ENCODE measurements around the gene TSPAN6.

TSPAN6 gene, protein sequence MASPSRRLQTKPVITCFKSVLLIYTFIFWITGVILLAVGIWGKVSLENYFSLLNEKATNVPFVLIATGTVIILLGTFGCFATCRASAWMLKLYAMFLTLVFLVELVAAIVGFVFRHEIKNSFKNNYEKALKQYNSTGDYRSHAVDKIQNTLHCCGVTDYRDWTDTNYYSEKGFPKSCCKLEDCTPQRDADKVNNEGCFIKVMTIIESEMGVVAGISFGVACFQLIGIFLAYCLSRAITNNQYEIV

DNA sequence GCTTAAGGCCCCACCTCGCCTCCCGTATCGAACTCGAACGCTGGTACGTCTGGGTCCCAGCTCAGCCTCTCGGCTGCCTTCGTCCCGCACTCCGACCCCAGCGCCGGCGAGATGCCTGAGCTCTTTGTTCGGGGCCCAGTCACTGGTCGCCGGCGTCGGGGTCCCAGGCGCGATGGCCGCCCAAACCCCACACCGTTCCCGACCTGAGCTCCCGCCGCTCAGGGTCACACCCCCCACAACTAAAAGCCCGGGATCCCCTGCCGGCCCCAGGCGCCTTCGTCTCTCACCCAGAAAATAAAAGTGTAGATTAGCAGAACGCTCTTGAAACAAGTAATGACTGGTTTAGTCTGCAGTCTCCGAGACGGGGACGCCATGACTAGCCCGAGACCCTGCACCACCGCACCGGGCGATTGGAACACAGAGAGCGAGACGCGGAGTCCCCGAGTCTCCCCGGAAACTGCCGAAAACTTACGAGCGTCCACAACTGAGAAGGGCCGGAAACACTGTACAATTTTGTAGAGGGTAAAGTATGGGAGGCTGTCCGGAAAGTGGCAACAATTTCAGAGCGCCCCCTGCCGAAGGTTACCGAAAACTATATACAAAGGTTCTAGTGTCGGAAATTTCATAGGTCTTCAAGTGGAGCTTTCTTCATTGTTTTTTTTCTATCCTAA lies at the start of gene TSPAN6:
TSS of gene TSPAN6 (minus strand) at position 486 of the 671 bp plus-strand sequence. CDS start at position 374, 112 bp downstream.
- peak; percentile 61 for DNase-seq (ENCODE audit: low spot score)

DNA sequence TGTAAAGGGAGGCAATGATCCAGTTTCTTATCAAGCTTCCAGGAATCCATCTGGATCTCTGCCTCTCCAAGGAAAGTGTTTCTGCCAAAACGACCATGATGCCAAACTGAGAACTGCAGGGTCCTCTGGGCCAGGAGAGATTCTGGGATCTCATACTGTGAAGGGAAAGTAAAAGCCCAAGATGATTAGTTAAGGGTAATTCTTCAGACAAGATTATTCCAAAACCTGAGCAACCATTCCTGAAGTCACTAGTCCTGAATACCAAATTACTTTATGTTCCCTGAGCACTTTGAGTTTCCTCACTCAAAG lies 49.3 kb upstream of the TSPAN6 start:
- no peak for DNase-seq (ENCODE audit: low spot score)

DNA sequence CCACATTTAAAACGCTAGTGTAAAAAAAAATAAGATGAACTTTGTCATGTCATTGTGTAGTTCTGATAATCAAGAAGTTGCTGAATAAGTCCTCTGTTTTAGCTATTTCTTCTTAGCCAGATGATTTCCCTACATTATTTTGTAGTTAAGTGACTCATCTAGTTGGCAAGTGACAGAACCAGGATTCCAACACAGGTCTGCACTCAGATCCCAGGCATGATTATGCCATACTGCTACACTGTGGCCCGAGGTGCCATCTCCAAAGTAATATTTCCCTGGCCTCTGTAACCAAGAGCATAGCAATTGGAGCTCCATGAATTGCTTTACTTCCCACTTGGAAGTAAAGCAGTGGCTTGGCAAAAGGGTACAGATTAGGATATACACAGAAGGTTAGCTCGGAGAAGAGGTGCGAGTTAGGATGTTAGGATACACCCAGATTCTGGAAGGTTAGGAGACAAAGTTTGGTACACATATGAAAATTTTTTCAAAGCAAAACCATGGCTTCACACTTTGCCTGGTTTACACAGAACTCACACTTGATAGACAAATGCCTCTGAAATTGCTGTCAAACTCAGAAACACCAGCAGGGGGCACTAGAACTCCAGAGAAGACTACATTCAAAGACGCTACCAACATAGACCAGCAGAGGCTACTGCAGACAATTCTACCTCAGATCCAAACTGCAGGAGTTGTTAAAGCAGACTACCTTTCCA lies 48.8 kb upstream of the TSPAN6 start:
- peak; percentile 78 for DNase-seq (ENCODE audit: low spot score)

DNA sequence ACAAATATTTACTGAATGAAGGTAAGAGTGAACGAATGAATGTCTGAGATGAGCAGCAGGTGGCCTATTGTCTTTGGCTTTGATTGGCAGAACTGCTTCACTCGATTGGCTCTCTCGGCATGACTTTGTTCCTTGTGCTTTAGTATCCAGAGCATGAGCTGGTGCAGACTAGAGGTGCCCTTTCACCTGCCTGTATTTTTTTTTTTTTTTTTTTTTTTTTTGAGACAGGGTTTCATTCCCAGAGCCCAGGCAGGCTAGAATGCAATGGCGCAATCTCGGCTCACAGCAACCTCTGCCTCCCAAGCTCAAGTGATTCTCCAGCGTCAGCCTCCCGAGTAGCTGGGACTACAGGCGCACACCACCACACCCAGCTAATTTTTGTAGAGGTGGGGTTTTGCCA lies 46.3 kb upstream of the TSPAN6 start:
- DNase-seq (ENCODE audit: low spot score) = no peak

DNA sequence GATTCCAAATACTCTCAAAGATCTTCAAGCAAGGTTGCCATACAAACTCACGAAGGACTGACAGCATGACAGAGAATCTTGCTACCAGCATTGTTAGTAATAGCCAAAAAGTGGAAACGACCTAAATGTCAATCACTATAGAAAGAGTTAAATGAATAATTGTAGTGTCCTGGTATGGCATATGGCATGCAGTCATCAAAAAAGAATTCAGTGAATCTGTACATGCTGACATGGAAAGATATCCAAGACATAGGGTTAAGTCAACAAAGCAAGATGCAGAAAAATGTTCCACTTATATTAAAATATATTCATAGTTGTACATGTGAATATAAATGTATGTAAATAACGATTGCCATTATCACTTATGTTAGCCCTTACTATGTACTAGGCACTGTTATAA lies 45.0 kb upstream of the TSPAN6 start:
- DNase-seq (ENCODE audit: low spot score) = no peak

DNA sequence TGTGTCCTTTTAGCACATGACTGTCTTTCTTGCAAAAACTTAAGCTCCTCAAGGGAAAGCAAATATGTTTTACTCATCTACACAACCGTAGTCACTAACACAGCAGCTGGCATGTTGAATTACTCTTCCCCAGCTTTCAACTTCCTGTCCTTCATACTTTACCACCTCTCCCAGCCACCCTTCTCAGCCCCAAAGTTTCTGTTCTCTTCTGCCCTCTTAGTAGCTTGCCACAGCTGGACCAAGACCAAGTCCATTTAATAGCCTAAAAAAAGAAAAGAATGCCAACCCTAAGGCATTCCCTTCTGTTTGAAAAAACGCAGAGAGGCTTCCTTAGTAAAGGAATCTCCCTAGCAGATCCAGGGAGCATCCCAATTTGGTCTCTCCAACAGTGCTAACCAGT lies 44.1 kb upstream of the TSPAN6 start:
- no peak for DNase-seq (ENCODE audit: low spot score)

DNA sequence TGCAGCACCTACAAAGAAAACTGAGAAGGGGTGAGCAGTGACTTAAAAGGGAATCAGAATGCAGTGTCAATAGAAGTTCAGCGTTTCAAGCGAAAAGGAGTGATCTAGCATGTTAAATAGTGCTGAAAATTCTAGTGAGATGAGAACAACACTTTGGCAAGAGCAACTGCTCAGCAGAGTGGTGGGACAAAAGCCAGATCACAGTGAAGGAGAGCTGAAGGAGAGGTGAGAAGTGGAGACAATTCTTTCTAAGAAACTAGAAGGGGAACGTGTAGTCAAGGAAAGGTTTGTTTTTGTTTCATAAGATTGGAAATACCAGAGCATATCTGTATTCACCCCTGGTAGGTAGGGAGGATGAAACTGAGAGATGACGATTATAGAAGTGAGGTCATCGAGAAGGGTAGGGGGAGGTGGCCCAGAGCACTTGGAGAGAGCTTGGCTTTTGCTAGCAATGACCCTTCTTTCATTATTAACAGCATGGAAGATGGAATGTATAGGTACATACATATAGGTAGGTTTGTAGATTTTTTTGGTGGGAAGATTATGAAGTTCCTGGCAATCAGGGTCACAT lies 41.1 kb upstream of the TSPAN6 start:
- DNase-seq (ENCODE audit: low spot score) = no peak

DNA sequence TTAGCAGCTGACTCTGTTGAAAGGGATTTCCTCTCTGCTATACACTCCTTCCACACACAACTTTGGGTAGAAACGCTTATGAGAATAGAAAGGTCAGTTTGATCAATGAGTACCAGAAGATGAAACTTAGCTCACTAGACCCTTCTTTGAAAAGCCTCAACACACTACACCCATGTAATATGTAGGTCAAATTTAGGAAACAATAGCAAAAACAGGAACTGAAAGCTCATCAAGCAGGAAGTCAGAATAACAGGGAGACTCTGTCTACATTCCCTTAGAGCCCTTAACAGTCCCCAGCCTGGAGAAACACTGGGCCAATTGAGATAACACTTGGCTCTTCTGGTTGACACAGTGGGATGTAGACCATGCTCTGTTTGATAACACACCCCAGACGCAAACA lies 38.1 kb upstream of the TSPAN6 start:
- DNase-seq (ENCODE audit: low spot score) = no peak

DNA sequence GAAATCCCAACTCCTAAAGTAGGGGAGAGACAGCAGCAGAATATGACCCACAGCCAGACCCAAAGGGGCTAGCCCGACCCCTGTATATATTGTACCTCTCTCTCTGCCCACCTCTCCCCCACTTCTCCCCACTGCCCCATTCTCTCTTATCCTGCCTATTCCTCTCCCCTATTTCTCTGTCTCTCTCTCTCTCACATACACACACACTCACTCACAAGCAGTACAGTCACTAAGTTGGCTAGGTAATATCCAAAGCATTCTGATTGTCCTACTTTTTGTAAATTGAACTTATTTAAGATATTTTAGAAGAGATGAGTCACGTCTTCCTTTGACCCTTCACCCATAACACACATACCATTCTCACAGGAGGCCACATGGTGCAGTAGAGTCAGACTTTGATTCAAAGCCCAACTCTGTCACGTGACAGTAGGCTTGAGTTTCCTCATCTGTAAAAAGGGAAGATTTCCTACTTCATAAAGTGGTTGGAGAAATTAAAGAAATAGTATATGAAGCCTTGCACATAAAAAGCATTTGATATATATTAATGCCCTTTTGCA lies 36.9 kb upstream of the TSPAN6 start:
- peak; percentile 59 for DNase-seq (ENCODE audit: low spot score)

DNA sequence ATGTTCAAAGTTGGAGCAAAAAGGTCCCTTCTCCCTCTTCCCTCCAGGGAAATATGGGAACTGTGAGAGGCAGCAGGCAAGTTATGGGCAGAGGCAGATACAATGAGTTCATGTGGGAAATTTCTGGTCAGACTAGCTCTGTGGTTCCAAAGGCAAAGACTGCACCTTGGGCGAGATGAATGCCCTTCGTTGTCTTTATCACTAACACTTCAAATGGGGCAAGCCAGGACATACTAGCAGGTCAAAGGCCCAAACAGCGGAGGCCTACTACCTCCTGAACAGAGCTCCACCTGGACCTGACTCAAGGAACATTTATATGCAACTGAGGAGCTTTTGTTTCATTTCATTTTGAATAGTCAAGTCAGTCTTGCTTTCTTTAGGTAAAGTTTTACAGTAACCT lies 36.4 kb upstream of the TSPAN6 start:
- DNase-seq (ENCODE audit: low spot score) = no peak

DNA sequence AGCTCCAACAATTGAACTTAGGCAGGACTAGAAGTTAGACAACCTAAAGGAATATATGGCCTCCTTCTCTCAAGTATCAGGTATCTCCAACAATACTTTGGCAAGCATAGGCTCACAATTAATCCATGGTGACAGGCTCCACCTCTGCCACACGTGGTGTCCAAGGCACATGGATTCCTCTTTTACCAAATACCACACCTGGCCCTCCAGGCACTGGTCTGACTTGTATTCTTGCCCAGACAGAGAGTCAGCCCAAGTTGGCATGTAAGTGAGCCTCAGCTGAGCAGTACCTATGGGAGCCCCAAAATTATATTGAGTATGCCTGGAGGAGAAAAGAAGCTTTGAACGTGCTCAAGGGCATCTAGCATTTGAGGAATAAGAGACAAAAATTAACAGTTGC lies 27.0 kb upstream of the TSPAN6 start:
- no peak for DNase-seq (ENCODE audit: low spot score)

DNA sequence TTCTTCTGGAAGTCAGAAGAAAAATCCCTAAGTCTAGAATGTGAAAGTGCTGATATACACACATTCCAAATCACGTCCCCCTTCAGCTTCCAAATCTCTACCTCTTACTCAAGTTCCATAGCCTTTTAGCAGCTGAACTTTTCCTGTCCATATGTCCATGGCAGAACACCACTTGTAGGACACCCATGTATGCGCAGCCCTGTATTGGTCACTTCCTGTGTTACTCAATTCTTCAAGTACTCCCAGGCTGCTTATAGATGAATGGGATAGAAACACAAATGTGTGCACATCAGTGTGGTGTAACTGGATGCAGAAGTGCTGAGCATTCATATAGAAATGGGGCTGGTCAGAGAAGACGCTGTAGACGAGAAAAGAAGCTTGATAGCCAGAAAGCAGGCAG lies 26.2 kb upstream of the TSPAN6 start:
- no peak for DNase-seq (ENCODE audit: low spot score)

DNA sequence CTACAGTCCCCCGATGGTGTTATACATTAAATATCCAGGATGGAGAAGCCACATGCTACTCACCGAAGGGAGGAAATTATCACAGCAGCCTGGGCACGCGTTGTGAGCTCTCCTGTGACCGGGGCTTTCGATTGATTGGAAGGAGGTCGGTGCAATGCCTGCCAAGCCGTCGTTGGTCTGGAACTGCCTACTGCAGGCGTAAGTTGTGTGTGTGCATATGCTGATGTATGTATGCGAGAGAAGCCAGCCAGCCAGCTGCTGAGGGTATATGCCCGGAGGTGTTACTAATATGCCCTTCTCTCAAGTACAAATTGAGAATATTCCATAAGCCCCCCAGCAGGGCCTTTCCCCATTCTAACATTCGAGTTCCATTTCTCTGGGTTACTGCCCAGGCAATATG lies 25.6 kb upstream of the TSPAN6 start:
- DNase-seq (ENCODE audit: low spot score) = no peak

DNA sequence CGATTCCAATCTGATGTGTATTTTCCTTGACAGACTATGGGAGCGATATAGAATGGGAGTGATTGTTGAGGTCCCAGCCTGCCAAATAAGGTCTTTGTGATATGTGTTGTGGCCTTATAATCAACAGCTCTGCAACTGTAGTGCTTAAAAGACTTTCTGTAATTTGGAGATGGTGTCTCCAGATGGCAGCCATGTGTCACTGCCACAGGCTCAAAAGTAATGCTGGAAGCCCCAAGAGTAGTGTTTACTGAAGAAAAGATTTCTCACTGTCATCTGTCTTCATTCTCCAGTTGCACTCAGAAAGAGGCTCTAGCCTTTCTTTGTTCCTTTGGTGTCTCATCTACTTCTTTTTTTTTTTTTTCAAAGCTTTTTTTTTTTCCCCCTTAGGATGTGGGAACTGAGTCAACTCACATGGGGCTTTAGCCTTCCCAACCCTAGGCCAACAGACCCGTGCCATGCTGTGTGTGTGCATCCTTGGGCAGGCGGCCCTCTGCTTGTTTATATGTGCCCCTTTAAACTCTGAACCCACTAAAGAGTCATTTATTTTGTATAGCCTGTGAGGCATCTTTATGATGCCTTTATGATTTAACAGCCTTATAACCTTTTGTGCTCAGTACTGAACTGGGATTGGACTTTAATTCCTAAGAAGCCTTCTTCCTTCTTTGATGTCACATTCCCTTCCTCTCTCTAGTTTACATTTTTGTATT lies 23.0 kb upstream of the TSPAN6 start:
- DNase-seq (ENCODE audit: low spot score) = no peak

DNA sequence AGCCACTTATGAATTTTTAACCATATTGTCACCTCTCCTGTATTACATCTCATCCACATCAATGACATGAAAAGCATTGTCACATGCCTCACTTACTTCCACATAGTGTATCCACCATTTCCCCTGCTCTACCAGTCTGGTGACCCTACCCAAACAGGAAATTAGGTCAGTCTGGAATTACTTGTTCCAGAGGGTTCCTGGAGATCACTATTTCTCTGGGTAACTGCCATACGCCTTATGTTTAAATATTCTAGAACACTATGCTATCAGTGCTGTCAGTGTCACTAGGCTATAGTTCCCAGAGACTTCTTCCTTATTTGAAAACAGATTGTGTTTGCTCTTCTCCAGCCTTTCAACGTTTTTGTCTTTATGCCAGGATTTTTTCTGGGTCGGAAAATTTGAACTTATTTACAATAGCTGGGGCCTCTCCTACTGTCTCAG lies 22.4 kb upstream of the TSPAN6 start:
- no peak for DNase-seq (ENCODE audit: low spot score)

DNA sequence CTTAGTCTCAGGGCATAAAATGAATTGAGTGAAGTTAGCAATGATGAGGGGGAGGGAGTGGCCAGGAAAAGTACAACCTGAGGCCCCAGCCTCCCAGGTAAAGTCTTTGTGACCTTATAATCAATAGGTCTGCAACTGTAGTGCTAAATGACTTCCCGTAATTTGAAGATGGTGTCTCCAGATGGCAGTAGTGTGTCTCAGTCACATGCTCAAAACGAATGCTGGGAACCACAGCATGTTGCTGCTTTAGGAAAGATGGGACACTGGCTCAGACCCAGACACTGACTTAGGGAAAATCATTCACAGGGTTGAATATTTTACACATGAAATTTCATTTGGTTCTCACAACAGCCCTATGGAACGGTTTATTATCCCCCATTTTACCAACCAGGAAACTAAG lies 17.7 kb upstream of the TSPAN6 start:
- DNase-seq (ENCODE audit: low spot score) = no peak

DNA sequence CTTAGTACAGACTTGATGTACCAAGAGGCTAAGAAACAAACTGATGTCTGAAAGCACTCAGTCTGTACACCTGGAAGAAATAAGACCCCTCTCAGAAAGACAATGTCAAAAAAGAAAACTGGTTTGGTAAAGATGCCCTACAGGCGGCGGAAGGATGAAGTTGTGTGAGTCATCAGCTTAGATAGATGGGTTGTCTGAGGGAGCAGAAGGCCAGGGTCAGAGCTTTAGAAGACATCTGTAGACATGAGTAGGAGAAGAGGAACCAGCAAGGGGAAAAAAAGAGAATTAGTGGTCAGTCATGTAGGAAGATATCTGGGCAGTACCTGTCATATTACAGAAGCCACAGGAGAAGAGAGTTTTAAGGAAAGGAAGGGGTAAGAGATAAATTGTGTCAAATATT lies 15.7 kb upstream of the TSPAN6 start:
- no peak for DNase-seq (ENCODE audit: low spot score)

DNA sequence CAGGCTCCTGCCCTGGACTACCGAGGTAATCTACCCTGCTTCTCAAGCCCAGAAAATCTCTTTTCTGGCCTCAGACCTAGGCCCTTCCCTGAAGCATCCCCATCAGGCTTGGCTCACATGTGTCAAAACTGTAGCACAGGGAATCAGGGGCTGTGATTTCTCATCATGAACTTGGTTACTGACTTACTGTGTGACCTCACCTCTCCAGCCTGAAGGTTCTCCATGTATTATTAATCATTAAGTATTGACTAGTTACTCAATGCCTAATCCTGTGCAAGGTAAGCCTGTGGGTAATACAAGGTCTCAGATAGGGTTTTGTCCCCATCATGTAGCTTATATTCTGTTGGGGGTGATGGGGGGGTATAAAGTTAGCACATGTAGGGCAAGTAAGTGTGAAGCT lies 14.2 kb upstream of the TSPAN6 start:
- no peak for DNase-seq (ENCODE audit: low spot score)

DNA sequence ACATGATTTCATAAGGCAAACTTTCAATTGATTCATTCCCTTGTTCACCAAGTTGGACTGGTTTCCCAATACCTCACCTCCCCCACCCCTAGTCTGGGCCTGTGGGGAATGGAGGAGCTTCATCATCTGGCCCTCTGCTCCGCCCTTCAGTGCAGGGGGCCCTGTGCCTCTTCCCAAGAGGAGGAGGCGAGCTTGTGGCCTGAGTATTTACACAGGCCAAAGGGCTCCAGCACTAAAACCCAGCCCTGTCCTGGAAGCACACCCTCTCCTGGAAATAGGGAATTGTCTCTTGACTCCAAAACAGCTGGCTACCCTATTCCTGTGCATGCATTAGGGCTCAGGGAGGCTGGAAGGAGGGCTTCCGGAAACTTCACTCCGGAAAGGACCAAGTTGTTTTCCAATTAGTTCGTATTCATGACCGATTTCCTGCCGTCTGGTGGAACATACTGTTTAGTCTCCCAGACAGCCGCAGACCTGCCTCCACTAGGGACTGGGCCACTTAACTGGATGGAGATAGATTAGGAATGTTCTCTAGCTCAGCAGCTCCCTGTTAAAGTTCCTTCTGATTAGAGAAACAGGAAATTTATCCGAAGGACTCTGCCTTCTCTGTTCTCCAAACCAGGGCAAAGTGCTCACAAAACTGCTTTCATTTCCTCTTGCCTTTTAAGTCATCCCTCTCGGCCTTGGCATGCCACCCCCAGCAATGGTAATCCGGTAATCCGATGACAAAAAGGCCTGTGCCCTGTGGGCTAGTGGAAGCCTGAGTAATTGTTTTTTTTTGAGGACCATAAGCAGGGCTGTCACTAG lies 13.1 kb upstream of the TSPAN6 start:
- peak; percentile 73 for DNase-seq (ENCODE audit: low spot score)

DNA sequence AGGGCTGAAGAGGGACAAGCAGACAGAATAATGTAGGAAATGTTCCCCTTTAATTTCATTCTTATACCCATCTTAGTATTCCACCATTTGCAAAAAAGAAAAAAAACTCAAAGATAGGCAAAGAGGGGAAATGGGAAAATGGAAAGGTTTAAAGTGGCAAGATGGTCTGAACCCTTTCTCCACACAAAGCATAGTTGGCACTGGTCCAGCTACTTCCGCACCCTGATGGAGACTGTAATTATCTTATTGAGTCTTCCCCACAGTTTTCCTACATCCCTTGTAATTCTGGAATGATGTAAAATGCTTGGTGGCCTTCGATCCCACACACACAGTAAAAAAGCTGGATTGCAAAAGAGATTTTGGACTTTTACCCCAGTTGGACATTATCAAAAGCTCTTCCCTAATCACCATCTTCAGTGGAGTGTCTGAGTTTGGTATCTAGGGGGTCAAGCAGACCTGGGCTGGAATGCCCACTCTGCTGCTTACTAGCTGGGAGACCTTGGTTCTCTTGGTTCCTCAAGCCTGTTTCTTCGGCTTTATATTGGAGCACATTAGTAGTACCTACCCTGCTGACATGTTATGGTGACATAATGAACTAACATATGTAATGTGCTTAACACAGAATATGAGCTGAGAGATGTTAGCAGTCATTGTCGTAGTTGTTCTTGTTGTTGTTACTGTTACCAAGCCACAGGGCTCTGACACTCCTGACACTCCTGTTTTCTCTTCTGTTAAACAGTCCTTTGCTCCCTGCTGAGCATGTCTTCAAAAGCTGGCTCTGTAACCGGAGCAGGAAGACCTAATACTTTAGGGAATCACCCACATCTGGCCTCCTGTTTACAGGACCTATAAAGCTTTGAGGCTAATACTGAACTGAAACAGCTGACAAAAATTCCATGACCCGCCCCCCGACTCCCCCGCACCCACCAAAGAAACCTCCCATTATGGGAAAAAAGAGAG lies 12.1 kb upstream of the TSPAN6 start:
- DNase-seq (ENCODE audit: low spot score) = no peak
